HepG2 (cell line): Measurements from ENCODE around the gene SEMA6B. TPM values are rescaled to one million over a fixed set of nuclear protein-coding genes. Genes with fewer than 3 reads are reported as not detected.

Experiments used
- CAMTA2 ChIP-seq: sonication (generic); formaldehyde crosslinking; IDR thresholded peaks from 2 replicates; pipeline ENCODE4 v1.4.0; 2020; ENCODE audit warnings: mild to moderate bottlenecking, missing genetic modification reagents, borderline replicate concordance
- DR1 ChIP-seq: sonication (generic); formaldehyde crosslinking; IDR thresholded peaks from 2 replicates; pipeline ENCODE4 v1.8.0; 2021; ENCODE audit warnings: mild to moderate bottlenecking, missing genetic modification reagents, inconsistent platforms
- ELF3 ChIP-seq: IDR thresholded peaks from 2 replicates; pipeline ENCODE4 v1.6.1; 2016; ENCODE audit warnings: missing genetic modification reagents, missing compliant biosample characterization
- ESRRA ChIP-seq: sonication (generic); formaldehyde crosslinking; IDR thresholded peaks from 2 replicates; pipeline ENCODE4 v1.5.1; 2020; ENCODE audit warnings: mild to moderate bottlenecking, low read depth, missing genetic modification reagents
- EZH2 ChIP-seq: conservative IDR thresholded peaks from 2 replicates; pipeline ENCODE4 v1.6.1; 2012; ENCODE audit warnings: mild to moderate bottlenecking, low read depth, low read length, moderate library complexity
- HDAC1 ChIP-seq: sonication (generic); formaldehyde crosslinking; IDR thresholded peaks from 2 replicates; pipeline ENCODE4 v1.5.1; 2020; ENCODE audit warnings: mild to moderate bottlenecking, missing genetic modification reagents
- HIVEP1 ChIP-seq: sonication (generic); formaldehyde crosslinking; IDR thresholded peaks from 2 replicates; pipeline ENCODE4 v1.4.0; 2020; ENCODE audit warnings: mild to moderate bottlenecking, missing genetic modification reagents
- KLF16 ChIP-seq, 2 experiments: sonication (generic) in 1 of 2; formaldehyde crosslinking in 1 of 2; IDR thresholded peaks; 2 replicates each; pipeline versions ENCODE4 v1.6.1 to v1.8.0; 2016 to 2023; ENCODE audit warnings: missing genetic modification reagents in 2 of 2, missing compliant biosample characterization in 1 of 2
- MIXL1 ChIP-seq: IDR thresholded peaks from 2 replicates; pipeline ENCODE4 v1.6.1; 2016
- MTA1 ChIP-seq: sonication (generic); formaldehyde crosslinking; IDR thresholded peaks from 2 replicates; pipeline ENCODE4 v1.4.0; 2020; ENCODE audit warnings: missing genetic modification reagents, mild to moderate bottlenecking, borderline replicate concordance
- NCOA1 ChIP-seq: sonication (generic); formaldehyde crosslinking; IDR thresholded peaks from 2 replicates; pipeline ENCODE4 v1.9.0; 2021; ENCODE audit warnings: missing genetic modification reagents
- RXRA ChIP-seq: sonication (generic); formaldehyde crosslinking; IDR thresholded peaks from 2 replicates; pipeline ENCODE4 v1.5.1; 2020; ENCODE audit warnings: missing genetic modification reagents
- SAFB2 ChIP-seq: sonication (generic); formaldehyde crosslinking; IDR thresholded peaks from 2 replicates; pipeline ENCODE4 v1.5.1; 2020; ENCODE audit warnings: missing genetic modification reagents, low read depth, mild to moderate bottlenecking, borderline replicate concordance
- TARDBP ChIP-seq: sonication (generic); formaldehyde crosslinking; IDR thresholded peaks from 2 replicates; pipeline ENCODE4 v1.8.0; 2022; ENCODE audit warnings: mild to moderate bottlenecking, missing genetic modification reagents
- WIZ ChIP-seq: sonication (generic); formaldehyde crosslinking; IDR thresholded peaks from 2 replicates; pipeline ENCODE4 v1.5.1; 2020; ENCODE audit warnings: mild to moderate bottlenecking, missing genetic modification reagents
- YEATS2 ChIP-seq: sonication (generic); formaldehyde crosslinking; IDR thresholded peaks from 2 replicates; pipeline ENCODE4 v1.4.0; 2020; ENCODE audit warnings: missing genetic modification reagents, borderline replicate concordance
- ZC3H13 ChIP-seq: sonication (generic); formaldehyde crosslinking; IDR thresholded peaks from 2 replicates; pipeline ENCODE4 v1.8.1; 2023; ENCODE audit warnings: mild to moderate bottlenecking, missing genetic modification reagents, moderate library complexity
- ZKSCAN1 ChIP-seq: fragments of 150-350 bp; IDR thresholded peaks from 2 replicates; pipeline ENCODE4 v1.6.1; 2014; ENCODE audit warnings: low read length
- ZMYM3 ChIP-seq: sonication (generic); formaldehyde crosslinking; IDR thresholded peaks from 2 replicates; pipeline ENCODE4 v1.5.1; 2020; ENCODE audit warnings: mild to moderate bottlenecking, missing genetic modification reagents
- ZNF331 ChIP-seq: sonication (generic); formaldehyde crosslinking; IDR thresholded peaks from 2 replicates; pipeline ENCODE4 v1.4.0; 2020; ENCODE audit warnings: missing genetic modification reagents
- ZNF34 ChIP-seq: sonication (generic); formaldehyde crosslinking; IDR thresholded peaks from 2 replicates; pipeline ENCODE4 v1.4.0; 2020; ENCODE audit warnings: mild to moderate bottlenecking, missing genetic modification reagents, borderline replicate concordance
- ZNF652 ChIP-seq: IDR thresholded peaks from 2 replicates; pipeline ENCODE4 v1.6.1; 2016; ENCODE audit warnings: low read depth, borderline replicate concordance
- ZNF703 ChIP-seq: sonication (generic); formaldehyde crosslinking; IDR thresholded peaks from 2 replicates; pipeline ENCODE4 v1.5.1; 2020; ENCODE audit warnings: missing genetic modification reagents, mild to moderate bottlenecking, moderate library complexity, borderline replicate concordance
- polyA plus RNA-seq, 8 experiments: library from polyadenylated mRNA; depleted of rRNA in 3 of 8; stranded (reverse) in 7 of 8; unstranded in 1 of 8; fragments of >200 nt; fragmentation: Illumina TruSeq in 4 of 8; extraction: Trizol in 4 of 8; gene quantifications; 2 replicates each; pipeline versions ENCODE4 v1.2.1 to v1.2.3, GENCODE V29; 2011 to 2016; ENCODE audit warnings: low read depth in 4 of 8, missing spikeins in 1 of 8, mixed read lengths in 1 of 8; ENCODE audit not compliant: insufficient read depth in 1 of 8
- total RNA-seq, 5 experiments: library from RNA; depleted of rRNA; stranded (reverse); fragments of >200 nt; fragmentation: Illumina TruSeq; extraction: Trizol; gene quantifications; 2 replicates each; pipeline ENCODE4 v1.2.3, GENCODE V29; 2016; ENCODE audit warnings: low read depth in 1 of 5
- TF ChIP-seq, protein P1 (sequence below): sonication (generic); formaldehyde crosslinking; IDR thresholded peaks from 2 replicates; pipeline ENCODE4 v1.9.0; 2021; ENCODE audit warnings: missing genetic modification reagents, borderline replicate concordance
- TF ChIP-seq, protein P2 (sequence below): sonication (generic); formaldehyde crosslinking; IDR thresholded peaks from 2 replicates; pipeline ENCODE4 v1.4.0; 2020; ENCODE audit warnings: low read depth, missing genetic modification reagents

The SEMA6B gene
- total and polyA plus RNA-seq, 2 of the 13 experiments (the other 11 are each of a cell fraction or from before 2014, with no cell fraction given), result 45.5 to 67.1 TPM

DNA sequence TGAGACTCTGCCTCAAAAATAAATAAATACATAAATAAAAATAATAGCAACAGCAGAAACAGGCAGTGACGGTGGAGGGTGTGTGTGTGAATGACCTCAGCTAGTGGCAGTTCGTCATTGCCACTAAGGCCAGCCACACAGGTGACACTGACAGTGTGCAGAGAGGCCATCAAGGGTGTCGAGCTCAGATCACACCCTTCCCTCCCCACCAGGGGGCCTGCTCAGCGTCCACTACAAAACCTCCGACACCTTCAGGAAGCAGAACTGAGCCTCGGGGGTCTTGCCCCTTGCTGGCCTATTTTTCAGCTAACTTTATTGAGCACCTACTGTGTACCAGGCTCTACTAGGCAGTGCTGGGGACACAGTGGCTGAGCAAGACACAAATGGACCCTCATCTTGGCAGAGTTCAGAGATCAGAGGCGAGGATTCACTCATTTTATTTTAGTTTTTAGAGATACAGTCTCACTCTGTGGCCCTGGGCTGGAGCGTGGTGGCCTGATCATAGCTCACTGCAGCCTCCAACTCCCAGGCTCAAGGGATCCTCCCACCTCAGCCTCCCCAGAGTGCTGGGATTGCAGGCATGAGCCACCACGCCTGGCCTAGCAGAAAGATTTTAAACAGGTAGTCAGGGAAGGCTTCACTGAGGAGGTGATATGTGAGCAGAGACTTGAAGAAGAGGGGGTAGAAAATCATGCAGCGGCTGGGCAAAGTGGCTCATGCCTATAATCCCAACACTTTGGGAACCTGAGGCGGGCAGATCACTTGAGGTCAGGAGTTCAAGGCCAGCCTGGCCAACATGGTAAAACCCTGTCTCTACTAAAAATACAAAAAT lies 30.3 kb upstream of the SEMA6B start (continued):
- TF ChIP-seq ZNF34 (CRISPR knock-in tag) (no peak), ESRRA (CRISPR knock-in tag) (no peak), ZC3H13 (CRISPR knock-in tag) (no peak), YEATS2 (CRISPR knock-in tag) (no peak), MIXL1 (CRISPR knock-in tag) (peak; percentile 42; the same call in 1 of the 2 replicates), WIZ (no peak), DR1 (CRISPR knock-in tag) (no peak), EZH2 (no peak), ZNF703 (no peak), ZNF331 (0 out of 2 replicates have a peak, but pooled peaks have one; percentile 22), HDAC1 (CRISPR knock-in tag) (no peak), TARDBP (CRISPR knock-in tag) (peak; percentile 53; the same call in 1 of the 2 replicates), NCOA1 (no peak), ZMYM3 (CRISPR knock-in tag) (peak; percentile 54; the same call in 1 of the 2 replicates), CAMTA2 (CRISPR knock-in tag) (no peak), SAFB2 (CRISPR knock-in tag) (no peak), ZNF652 (peak; percentile 24; the same call in 1 of the 2 replicates), ELF3 (CRISPR knock-in tag) (0 out of 2 replicates have a peak, but pooled peaks have one; percentile 13), ZKSCAN1 (peak; percentile 38; the same call in 1 of the 2 replicates), MTA1 (CRISPR knock-in tag) (0 out of 2 replicates have a peak, but pooled peaks have one; percentile 39), KLF16 (CRISPR knock-in tag; IDR thresholded peaks at IDR 0.05) (peak in 1 of 2 experiments; percentile 65; a peak in 1 of 4 replicates), RXRA (CRISPR knock-in tag) (no peak), HIVEP1 (CRISPR knock-in tag) (no peak)
- TF ChIP-seq, protein P1, sequence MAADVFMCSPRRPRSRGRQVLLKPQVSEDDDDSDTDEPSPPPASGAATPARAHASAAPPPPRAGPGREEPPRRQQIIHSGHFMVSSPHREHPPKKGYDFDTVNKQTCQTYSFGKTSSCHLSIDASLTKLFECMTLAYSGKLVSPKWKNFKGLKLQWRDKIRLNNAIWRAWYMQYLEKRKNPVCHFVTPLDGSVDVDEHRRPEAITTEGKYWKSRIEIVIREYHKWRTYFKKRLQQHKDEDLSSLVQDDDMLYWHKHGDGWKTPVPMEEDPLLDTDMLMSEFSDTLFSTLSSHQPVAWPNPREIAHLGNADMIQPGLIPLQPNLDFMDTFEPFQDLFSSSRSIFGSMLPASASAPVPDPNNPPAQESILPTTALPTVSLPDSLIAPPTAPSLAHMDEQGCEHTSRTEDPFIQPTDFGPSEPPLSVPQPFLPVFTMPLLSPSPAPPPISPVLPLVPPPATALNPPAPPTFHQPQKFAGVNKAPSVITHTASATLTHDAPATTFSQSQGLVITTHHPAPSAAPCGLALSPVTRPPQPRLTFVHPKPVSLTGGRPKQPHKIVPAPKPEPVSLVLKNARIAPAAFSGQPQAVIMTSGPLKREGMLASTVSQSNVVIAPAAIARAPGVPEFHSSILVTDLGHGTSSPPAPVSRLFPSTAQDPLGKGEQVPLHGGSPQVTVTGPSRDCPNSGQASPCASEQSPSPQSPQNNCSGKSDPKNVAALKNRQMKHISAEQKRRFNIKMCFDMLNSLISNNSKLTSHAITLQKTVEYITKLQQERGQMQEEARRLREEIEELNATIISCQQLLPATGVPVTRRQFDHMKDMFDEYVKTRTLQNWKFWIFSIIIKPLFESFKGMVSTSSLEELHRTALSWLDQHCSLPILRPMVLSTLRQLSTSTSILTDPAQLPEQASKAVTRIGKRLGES (CRISPR knock-in tag), result no peak
- TF ChIP-seq, protein P2, sequence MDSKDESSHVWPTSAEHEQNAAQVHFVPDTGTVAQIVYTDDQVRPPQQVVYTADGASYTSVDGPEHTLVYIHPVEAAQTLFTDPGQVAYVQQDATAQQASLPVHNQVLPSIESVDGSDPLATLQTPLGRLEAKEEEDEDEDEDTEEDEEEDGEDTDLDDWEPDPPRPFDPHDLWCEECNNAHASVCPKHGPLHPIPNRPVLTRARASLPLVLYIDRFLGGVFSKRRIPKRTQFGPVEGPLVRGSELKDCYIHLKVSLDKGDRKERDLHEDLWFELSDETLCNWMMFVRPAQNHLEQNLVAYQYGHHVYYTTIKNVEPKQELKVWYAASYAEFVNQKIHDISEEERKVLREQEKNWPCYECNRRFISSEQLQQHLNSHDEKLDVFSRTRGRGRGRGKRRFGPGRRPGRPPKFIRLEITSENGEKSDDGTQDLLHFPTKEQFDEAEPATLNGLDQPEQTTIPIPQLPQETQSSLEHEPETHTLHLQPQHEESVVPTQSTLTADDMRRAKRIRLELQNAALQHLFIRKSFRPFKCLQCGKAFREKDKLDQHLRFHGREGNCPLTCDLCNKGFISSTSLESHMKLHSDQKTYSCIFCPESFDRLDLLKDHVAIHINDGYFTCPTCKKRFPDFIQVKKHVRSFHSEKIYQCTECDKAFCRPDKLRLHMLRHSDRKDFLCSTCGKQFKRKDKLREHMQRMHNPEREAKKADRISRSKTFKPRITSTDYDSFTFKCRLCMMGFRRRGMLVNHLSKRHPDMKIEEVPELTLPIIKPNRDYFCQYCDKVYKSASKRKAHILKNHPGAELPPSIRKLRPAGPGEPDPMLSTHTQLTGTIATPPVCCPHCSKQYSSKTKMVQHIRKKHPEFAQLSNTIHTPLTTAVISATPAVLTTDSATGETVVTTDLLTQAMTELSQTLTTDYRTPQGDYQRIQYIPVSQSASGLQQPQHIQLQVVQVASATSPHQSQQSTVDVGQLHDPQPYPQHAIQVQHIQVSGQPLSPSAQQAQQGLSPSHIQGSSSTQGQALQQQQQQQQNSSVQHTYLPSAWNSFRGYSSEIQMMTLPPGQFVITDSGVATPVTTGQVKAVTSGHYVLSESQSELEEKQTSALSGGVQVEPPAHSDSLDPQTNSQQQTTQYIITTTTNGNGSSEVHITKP (CRISPR knock-in tag), result no peak
